Transverse colon (tissue), 4 donors: ENCODE measurements around the gene CRYBG1. TPM values are rescaled to one million over a fixed set of nuclear protein-coding genes. Genes with fewer than 3 reads are reported as not detected.

Source experiments
- DNase-seq: peaks from one replicate; pipeline ENCODE4 v3.0.0-alpha.2; 2019
- H3K27ac ChIP-seq, 4 donors: fragments of 200-600 bp; sonication (generic); 2 replicates each; pipeline ENCODE4 v1.5.1; 2016 to 2018; ENCODE audit warnings: inconsistent platforms in 4 of 4
- H3K27me3 ChIP-seq: fragments of 200-600 bp; sonication (generic); 2 replicates; pipeline ENCODE4 v1.5.1; 2017; ENCODE audit warnings: inconsistent platforms
- H3K36me3 ChIP-seq, 4 donors: fragments of 200-600 bp; sonication (generic); 2 replicates each; pipeline ENCODE4 v1.5.1; 2017 to 2019; ENCODE audit warnings: inconsistent platforms in 4 of 4
- H3K4me1 ChIP-seq, 4 donors: fragments of 200-600 bp; sonication (generic); 2 replicates each; pipeline ENCODE4 v1.5.1; 2017 to 2020; ENCODE audit warnings: inconsistent platforms in 4 of 4
- H3K4me3 ChIP-seq, 4 donors: fragments of 200-600 bp; sonication (generic); 1 replicate in 1 of 4; 2 replicates in 3 of 4; pipeline versions ENCODE4 v1.5.1 to v1.6.1; 2017 to 2019; ENCODE audit warnings: inconsistent platforms in 4 of 4
- H3K9me3 ChIP-seq, 2 donors: fragments of 200-600 bp; sonication (generic); 2 replicates each; pipeline ENCODE4 v1.5.1; 2017 to 2019; ENCODE audit warnings: inconsistent platforms in 2 of 2
- CTCF ChIP-seq, 5 experiments: fragments of 200-600 bp in 3 of 5; fragments of 450-650 bp in 2 of 5; sonication (generic) in 3 of 5; IDR thresholded peaks; 1 replicate in 2 of 5; 2 replicates in 3 of 5; pipeline ENCODE4 v1.5.1; 2016 to 2017; ENCODE audit warnings: antibody characterized with exemption in 5 of 5, inconsistent platforms in 3 of 5, mild to moderate bottlenecking in 2 of 5, moderate library complexity in 1 of 5
- EP300 ChIP-seq: sonication (generic); formaldehyde crosslinking; IDR thresholded peaks from one replicate; pipeline ENCODE4 v1.6.1; 2017; ENCODE audit warnings: antibody characterized with exemption, low read depth
- POLR2A ChIP-seq: fragments of 450-650 bp; IDR thresholded peaks from one replicate; pipeline ENCODE4 v1.6.1; 2016; ENCODE audit warnings: antibody characterized with exemption, mild to moderate bottlenecking, moderate library complexity
- POLR2AphosphoS5 ChIP-seq, 3 donors: sonication (generic); formaldehyde crosslinking; IDR thresholded peaks; one replicate each; pipeline ENCODE4 v1.6.1; 2016; ENCODE audit warnings: antibody characterized with exemption in 3 of 3
- WGBS, 2 donors: methylation state at CpG; one replicate each; pipeline ENCODE4 v1.1.5; 2018; ENCODE audit warnings: low coverage in 1 of 2; 5-methylcytosine and 5-hydroxymethylcytosine counted together
- in situ Hi-C, 4 donors: fragments of 200-750 bp; cut with MboI; loops; one replicate each; pipeline versions ENCODE4 v1.15.0 to v1.15.1; 2017; ENCODE audit warnings: low sequenced_read_pairs in 3 of 4, low pct_ligation_motif_present in 1 of 4, low pct_unique_long_range_greater_than_20kb in 1 of 4
- intact Hi-C: fragments of 100-400 bp; cut with DNase I; formaldehyde crosslinking; loops from one replicate; pipeline ENCODE4 v1.15.1; 2023; ENCODE audit warnings: low total_unique reads
- total RNA-seq, 4 donors: library from RNA; depleted of rRNA; stranded (reverse); fragments of >200 nt; gene quantifications; one replicate each; pipeline ENCODE4 v1.1.0, GENCODE V29; 2016

CRYBG1 gene
- total RNA-seq, 4 donors from 2014 or later, result 64.3 to 112 (median 70.2) TPM

GRCh38 chr6:106415921-106416320, 55.4 kb downstream of the CRYBG1 start:
- Histone ChIP-seq H3K9me3 (no peaks in the 10 kb centered on the region), H3K27me3 (no peaks in the 10 kb centered on the region), H3K4me3 (no peak overlapping the region), H3K36me3 (no peaks in the 10 kb centered on the region), H3K4me1 (peaks cover 0 to 3% (median 0%) of the 10 kb centered on the region in 4 donors), H3K27ac (no peak overlapping the region)
- in situ Hi-C loops, result no loop called here
- DNase-seq, result no peak
- TF ChIP-seq POLR2A (no peak), POLR2AphosphoS5 (IDR thresholded peaks at IDR 0.05) (no peak), EP300 (no peak), CTCF (IDR thresholded peaks at IDR 0.05) (no peak)
- 38 to 68% methylated on average over 2 to 4 of the region's 4 CpGs for WGBS, 2 donors
- intact Hi-C loops, result no loop called here

- Histone ChIP-seq H3K4me1 (no peaks in the 10 kb centered on the region), H3K27ac (no peak overlapping the region), H3K36me3 (no peaks in the 10 kb centered on the region), H3K27me3 (no peaks in the 10 kb centered on the region), H3K4me3 (no peak overlapping the region), H3K9me3 (no peaks in the 10 kb centered on the region)
- 79 to 82% methylated on average over 2 to 6 of the region's 6 CpGs for WGBS, 2 donors
- in situ Hi-C loops (no loop called here), intact Hi-C loops (no loop called here)
- DNase-seq, result no peak
- TF ChIP-seq EP300 (no peak), POLR2AphosphoS5 (IDR thresholded peaks at IDR 0.05) (no peak), CTCF (IDR thresholded peaks at IDR 0.05) (no peak), POLR2A (no peak)
Measured at GRCh38 chr6:106417572-106418147, 57.1 kb downstream of the CRYBG1 start.

- H3K4me3 ChIP-seq, result no peak overlapping the region
- no peak for TF ChIP-seq POLR2A
- no peak for TF ChIP-seq EP300
- no peaks in the 10 kb centered on the region for H3K36me3 ChIP-seq
- no peak for DNase-seq
- H3K27me3 ChIP-seq, result no peaks in the 10 kb centered on the region
- 21 to 34% methylated on average over 2 of the region's 2 CpGs for WGBS, 2 donors
- in situ Hi-C loops (no loop called here), intact Hi-C loops (no loop called here)
- no peak overlapping the region for H3K27ac ChIP-seq
- H3K4me1 ChIP-seq, result no peaks in the 10 kb centered on the region
- H3K9me3 ChIP-seq, result no peaks in the 10 kb centered on the region
Measured at GRCh38 chr6:106419900-106420613, 59.5 kb downstream of the CRYBG1 start.

- intact Hi-C loops, result no loop called here
- WGBS, 2 donors, result 94% methylated on average over 2 of the region's 2 CpGs; no CpG with 5 or more reads in 1 of the 2 donors
- H3K27ac ChIP-seq, result no peak overlapping the region
Measured at GRCh38 chr6:106421496-106421895, 61.0 kb downstream of the CRYBG1 start.

More at GRCh38 chr6:106421496-106421895, 61.0 kb downstream of the CRYBG1 start:
- no peak for TF ChIP-seq POLR2A
- TF ChIP-seq CTCF (IDR thresholded peaks at IDR 0.05), result no peak
- TF ChIP-seq EP300, result no peak
- no peak for TF ChIP-seq POLR2AphosphoS5 (IDR thresholded peaks at IDR 0.05)
- no peak for DNase-seq
- no peaks in the 10 kb centered on the region for H3K36me3 ChIP-seq
- H3K9me3 ChIP-seq, result no peaks in the 10 kb centered on the region
- H3K27me3 ChIP-seq, result no peaks in the 10 kb centered on the region
- H3K4me1 ChIP-seq, result no peaks in the 10 kb centered on the region
- H3K4me3 ChIP-seq, result no peak overlapping the region
- in situ Hi-C loops, result no loop called here
